GM19372 (cell line): Measurements from ENCODE around the gene S100A6.

Experiments used
- ATAC-seq: cut with Tn5 transposase; IDR thresholded peaks from one replicate; pipeline ENCODE4 v1.9.1; 2021; ENCODE audit warnings: mild to moderate bottlenecking, low read depth, moderate library complexity; ENCODE audit not compliant: unreplicated experiment

The S100A6 gene

DNA sequence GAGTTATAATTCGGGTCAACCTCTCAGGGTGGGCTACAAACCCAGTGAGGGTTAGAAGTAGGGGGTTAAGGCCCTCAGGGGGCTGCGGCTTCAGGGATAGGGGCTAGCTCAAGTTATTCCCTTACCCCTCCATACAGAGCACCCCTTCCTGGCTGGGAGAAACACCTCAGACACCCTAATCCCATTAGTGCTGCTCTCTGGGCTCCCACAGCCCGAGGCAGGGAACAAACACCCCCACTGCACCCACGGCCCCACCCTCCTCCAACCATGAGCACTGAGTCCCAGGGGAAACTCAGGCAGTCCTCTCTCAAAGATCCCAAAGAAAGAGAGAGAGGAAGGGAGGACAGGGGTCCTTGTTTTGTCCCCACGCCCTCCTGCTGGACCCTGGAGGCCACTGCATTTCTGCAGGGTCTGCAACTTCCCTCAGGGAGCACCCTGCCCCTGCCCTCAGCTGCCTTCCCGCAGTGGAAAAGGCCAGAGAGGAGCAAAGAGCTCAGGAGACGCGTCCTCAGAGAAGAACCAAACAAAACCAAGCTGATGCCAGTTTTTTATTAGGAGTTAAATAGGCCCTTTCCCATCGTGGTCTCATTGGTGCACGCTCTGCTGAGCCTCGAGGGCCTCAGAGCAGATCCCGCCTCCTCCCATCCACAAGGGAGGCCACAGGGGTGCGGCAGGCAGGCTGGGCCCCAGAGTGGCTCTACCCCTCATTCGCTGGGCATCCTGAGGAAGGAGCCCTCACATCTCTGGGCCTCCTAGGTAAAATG, 11.2 kb upstream of the S100A6 start:
- no peak for ATAC-seq

DNA sequence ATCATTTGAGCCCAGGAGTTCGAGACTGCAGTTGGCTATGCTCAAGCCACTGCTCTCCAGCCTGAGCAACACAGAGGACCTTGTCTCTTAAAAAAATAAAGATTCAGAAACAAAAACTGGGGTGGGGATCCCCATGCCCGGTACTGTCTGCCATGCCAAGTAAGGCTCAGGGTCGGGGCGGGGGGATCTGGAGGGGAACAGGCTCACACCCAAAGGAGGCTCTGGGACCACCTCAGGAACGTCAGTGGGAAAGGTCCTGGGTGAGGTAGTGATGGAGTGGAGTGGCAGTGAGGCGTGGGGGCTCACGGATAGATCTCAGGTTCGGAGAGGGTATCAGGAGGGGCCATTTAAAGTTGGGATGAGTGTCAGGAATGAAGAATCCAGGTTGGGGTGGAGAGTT, 10.6 kb upstream of the S100A6 start:
- no peak for ATAC-seq

DNA sequence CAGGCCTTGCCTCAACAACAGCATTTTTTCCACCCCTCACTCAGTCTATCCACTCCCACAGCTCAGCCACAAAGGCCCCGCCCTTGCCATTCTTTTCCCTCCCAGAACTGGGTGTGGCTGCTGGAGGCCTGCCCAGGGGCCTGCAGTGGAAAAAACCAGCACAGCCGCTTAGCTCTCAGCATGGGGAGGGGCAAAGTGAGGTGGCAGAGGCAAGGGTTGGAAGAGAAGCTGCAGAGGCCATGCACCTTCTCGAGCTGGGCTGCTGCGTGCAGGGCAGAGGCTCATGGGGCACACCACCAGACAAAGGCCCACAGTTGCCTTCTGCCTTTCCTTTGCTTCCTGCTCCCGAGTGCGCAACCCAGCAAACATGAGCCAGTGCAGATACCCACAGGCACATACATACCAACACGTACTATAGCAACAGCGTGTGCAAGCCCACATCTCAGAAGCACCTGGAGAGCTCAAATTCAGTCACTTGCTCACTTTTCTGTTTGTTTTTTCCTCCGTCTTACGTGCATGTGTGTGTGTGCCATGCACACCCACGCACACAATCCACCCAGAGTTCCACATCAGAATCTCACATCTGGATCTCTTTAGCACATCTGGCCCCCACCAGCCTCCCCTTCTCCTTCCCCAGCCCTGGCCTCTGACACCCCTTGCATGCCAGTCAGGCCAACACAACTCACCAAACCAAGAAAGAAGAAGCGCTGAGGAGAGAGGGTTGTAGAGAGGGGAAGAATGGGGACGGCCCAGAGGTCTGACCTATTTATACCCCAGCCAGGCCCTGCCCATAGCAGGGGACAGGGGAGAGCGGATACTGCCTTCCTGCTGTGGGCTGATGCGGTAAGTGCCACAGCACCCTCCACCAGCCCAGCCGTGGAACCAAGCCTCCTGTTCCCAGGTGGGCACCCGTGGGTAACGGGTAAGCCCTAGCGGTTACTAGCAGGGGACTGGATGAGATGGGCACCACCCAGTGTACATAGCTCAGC, 9.6 kb upstream of the S100A6 start, which contains the start of gene S100A4:
Gene S100A4, minus strand, starts transcription at position 740 of the 989 bp plus-strand sequence. CDS start 1,012 bp downstream, outside the sequence.
- ATAC-seq = no peak

DNA sequence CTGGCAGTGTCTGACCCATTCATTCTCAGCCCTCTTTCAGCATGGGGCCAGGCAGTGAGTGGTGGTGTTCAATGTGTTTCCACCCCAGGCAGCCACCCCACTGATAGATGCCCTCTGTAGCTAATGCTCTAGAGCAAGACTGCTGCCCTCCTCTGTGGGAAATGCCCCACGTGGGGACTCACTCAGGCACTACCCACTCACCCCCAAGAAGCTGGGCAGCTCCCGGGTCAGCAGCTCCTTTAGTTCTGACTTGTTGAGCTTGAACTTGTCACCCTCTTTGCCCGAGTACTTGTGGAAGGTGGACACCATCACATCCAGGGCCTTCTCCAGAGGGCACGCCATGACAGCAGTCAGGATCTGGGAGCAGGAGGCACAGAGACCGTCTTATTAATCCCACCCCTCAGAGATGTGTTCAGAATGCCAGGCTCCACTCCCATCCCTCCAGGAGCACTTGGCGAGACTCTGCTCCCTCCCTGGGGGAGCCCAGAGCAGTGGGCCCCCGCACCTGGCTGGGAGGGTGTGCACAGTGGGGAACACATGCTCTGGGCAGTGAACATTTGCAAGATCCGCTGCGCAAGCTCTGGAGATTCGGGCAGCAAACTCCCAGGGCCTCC, 8.8 kb upstream of the S100A6 start:
- no peak for ATAC-seq

DNA sequence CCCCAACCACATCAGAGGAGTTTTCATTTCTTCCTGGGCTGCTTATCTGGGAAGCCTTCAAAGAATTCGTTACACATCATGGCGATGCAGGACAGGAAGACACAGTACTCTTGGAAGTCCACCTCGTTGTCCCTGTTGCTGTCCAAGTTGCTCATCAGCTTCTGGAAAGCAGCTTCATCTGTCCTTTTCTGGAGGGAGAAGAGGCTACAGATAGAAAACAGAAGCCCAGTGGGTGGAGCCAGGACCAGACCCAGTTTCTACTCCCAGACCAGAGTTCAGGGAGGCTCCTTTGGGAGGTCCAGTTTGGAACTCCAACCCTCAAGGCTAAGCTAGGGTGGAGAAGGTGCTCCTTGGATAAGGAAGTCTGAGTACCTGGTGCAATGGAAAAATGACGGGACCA, 7.9 kb upstream of the S100A6 start:
- ATAC-seq = no peak

DNA sequence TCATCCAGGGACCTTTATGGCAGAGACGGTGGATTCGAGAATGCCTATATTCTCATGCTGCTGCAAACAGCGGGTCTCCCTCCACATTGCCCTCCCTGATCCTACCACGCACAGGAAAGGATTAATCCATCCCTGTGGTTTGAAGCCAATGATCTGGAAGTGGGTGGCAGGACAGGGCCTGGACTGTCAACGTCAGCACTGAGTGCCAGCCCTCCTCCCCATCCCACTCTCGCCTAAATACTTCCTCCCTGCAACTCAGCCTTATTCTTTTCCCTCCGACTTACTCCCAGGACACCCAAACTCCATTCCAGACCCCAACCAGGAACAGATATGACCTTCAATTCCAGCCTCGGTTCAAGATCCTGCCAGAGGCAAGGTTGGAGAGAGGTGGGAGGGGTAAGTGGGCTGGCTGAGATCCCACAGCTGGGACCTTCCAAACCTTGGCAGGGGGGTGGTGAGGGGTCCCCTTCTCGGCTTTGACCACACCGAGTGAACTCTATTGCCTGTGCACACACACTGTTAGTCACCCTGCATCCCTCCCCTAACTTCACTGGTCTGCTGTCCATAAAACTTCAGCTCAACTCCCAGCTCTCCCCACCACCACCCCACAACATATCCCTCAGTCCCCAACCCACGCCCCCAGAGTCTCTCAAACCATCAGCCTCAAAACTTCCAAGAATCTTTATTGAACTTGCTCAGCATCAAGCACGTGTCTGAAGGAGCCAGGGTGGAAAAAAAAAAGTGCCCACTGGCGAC, 7.3 kb upstream of the S100A6 start:
- ATAC-seq = no peak

DNA sequence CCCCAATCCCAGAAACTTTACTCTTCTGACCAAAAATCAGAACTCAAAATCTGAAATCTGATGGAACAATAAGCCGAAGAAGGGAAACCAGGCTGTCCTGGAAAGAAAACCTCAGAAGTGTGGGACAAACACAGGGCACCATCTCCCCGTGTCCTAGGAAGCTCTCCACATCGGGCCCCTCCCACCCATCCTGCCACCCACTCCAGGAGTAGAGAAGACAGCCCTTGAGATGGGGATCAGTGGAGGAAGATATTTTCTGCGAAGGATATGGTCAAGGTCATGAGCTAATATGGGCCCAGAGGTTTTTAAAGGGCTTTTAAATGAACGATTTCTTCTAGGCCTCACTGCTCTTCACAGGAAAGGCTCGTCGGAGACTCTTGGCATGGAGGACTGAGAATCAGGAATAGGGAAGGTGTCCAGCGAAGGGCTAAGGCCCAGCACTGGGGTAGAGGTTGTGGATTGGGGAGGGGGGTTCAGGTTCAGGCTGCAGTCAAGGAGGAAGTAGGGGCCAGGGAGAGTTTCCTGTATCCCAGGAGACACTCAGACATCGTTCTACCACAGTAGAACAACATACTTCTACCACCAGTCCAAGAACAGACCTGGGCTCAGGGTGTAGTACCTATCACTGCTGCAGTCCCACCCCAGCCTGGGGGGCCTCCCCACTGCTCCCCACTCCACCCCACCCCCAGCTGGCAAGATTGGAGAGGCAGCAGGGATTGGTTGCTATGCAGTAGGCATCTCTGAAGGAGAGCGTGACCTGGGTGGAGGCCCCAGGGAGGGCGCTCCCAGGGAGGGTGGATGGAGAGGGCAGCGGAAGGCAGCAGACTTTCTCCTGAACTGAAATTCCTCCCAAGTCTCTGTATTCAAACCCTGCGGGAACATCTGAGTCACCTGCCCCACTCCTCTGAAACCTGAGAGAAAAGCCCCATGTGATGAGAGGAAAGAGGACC, 6.1 kb upstream of the S100A6 start:
- no peak for ATAC-seq

DNA sequence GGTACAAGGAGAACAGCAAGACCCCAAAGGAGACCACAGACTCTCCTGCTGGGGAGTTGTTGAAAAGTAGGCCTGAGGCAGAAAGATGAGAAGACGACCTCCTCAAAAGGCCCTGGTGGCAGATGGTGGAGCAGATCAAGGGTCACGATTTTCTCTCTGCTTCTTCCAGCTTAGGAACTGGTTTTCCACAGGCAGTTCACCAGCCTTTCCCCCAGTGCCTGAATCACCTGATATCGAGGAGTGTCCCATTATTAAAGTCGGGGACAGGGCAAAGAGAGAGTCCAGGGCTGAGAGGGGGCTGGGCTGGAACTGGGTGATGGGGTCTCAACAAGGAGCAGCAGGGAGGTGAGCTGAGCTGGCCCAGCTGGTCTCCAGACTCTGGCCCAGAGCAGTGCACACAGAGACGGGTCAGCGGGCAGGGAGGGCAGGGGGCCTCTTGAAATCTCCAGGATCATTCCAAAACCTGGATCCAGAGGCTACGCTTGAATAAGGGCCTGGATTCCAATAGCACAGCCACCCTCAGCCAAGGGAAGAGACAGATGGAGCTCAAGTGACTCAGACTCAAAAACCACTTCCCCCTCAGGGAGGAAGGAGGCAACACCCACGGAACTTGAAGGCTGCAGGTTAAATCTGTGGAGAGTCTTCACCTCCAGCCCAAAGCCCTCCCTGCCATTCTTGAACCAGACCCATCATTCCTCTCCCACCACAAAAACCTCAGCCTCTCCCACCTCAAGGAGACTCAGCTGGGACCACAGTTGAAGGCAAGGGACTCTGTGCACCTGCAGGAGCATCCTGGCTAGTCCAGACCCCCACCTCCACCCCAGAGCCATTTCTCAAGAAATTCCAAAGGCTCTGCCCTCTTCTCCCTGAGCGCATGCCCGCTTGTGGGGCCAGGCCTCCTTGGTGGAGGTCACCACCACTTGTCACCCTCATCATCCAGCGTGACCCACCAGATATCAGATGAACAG, 4.9 kb upstream of the S100A6 start, which contains the start of gene S100A5:
Gene S100A5, minus strand, starts transcription at position 541 of the 968 bp plus-strand sequence. CDS start 743 bp downstream, outside the sequence.
- ATAC-seq = no peak

DNA sequence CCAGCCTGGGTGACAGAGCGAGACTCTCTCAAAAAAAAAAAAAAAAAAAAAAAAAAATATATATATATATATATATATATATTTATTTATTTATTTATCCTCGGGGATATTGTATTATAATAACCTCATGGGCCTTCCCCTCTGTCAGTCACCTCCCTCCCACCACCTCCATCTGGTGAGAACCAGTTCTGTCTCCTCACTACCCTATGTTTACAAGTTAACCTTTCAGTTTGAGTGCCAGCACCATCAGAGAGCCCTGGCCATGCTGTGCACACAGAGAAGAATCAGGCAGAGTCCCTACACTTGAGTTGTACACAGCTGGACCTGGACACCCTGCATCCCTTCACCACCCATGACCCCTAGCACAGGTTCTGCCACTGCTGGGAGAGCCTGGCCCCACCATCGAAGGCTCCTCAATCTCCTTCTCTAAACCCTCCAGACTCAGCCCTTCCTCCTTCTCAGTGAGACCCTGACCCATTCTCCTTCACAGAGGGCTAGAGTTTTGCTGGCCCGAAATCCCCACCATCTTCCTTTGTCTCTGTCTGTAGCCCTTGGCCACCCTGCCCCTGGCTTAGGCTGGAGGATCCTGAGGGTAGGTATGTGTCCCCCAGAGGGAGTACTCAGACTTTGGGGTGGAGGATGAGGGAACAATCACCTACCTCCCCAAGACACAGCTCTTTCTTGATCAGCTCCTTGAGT, 3.8 kb upstream of the S100A6 start:
- no peak for ATAC-seq

DNA sequence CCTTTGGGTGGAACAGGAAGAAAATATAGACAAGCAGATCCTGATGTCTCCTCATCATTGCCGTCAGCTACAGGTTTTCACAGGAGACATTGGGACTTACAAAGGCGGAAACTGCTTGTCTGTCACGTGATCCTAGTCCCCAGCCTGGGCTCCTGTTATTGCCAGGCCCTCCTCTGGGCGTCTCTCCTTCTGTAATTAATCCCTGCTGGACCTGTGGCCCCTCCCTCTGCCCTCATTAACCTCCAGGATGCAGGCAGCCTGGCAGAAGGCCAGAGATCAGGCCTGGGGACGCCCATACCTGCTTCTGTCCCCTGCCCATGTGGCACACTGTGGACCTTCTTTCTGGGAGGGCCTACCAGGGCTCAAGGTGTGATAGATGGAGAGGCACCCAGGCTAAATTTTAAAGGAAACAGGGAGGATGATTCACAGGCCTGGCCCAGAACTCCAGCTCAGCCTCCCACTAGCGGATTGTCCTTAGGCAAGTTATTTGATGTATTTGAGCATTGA, 2.6 kb upstream of the S100A6 start:
- ATAC-seq = no peak

DNA sequence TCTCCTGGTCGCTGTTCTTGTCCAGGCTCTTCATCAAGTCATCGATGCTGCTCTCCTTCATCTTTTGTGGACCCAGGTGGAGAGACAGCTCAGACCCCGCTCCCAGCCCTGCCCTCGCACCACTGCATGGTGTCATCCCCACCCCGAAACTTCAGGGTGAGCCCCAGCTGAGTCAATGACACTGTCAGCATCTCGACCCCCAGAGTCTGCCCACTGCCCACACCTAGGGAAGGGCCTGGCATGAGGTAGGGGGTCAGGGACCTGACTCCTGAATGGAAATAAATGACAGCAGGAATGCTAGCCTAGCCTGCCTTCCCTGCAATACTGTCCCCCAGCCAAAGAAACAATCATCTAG, 1.6 kb upstream of the S100A6 start:
- no peak for ATAC-seq

DNA sequence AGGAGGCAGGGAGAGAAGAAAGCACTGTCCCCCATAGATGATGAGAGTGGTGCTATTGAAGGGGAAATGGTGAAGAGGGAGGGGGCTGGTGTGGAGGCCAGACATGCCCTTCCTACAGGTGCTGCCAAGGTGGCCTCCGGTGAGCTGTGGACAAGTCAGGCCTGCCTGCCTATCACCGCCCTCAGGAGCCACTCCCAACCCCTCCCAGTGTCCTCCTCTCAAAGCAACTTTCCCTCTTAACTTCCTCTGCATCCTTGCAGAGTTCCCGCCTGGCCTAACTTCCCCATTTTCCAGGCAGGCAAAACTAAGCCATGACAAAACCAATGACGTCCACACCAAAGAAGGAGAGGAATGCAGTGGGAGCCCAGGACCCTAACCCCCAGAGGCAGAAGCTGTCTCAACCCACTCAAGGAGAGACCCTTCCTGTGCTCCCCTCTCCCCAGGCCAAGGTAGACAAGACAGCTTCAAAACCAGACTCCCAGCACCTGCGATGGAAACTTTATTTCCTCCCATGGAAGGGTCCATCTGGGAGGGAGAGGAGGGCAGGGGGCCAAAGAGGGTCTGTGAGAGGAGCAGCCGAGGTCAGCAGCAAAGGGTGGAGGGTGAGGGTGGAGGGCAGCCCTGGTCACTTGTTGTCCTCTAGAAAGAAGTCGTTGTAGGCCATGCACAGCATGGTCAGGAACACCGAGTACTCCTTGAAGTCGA, 1.0 kb upstream of the S100A6 start:
- ATAC-seq = no peak

DNA sequence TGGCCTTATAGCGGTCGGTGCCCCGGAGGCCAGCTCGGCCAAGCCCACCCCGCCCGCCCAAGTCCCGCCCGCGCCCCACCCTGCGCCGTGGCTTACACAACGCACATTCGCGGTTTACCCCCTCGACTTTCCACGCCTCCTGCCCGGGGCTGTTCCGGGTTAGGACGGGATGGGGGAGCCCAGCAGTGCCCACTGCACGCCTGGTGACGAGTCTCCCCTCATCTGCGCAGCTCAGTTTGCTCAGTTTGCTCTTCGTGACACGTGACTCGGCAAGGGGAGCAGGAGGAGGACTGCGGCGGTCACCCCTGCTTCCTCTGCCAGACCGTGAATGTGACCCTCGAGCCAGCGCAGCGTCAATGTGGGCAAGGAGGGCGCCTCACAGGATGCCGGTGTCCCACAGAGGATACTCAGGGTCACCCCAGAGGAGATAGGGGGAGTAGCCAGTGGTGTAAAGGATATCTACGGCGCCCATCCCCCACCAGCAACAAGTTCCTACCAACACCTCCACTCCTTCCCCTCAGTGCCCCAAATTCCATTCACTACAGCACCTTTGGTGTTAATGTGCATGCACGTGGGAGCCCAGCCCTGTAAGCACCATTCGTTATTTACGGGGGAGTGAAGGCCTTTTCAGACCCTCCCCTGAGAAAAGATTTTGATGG, 350 bp upstream of the S100A6 start:
- no peak for ATAC-seq

DNA sequence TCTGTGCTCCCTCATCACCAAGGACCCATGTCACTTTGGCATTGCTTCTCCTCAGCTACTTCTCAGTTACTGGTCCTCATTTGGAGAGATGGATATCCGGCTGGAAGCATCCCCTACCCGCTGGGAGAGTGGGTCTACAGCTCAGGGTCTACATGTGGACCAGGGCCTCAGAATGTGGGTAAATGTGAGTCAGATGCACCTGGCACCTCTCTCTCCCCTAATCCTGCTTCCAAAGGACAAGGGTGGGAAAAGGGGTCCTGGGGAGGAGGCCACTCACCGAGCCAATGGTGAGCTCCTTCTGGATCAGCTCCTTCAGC, 908 bp downstream of the S100A6 start:
- ATAC-seq = no peak

DNA sequence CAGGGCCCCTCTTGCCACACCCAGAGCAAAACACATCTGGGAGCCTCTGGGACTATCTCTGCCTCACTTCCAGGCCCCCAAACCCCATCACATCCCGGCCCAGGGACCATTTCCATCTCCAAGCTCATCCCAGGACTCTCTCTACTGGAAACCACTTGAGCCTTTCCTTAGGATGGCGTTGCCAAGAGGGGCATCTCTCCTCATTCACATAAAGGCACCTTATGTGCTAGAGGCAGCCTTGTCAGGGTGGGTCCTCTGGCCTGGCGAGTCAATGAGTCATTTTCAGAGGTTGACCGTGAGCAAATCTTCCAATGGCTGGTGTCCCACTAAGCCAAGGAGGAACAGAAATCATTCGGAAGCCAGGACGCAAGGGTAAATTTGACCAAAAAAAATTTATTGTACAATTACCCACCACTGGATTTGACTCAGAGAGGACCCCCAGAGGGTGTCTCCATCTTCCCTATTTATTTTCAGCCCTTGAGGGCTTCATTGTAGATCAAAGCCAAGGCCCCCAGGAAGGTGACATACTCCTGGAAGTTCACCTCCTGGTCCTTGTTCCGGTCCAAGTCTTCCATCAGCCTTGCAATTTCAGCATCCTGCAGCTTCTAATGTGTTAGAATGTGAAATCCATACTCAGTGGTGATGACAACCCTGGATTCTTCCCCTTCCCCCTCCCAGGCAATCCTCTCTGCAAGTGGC, 1.4 kb downstream of the S100A6 start:
- ATAC-seq = no peak
